ENCODE results near the gene WDR7.

DNA sequence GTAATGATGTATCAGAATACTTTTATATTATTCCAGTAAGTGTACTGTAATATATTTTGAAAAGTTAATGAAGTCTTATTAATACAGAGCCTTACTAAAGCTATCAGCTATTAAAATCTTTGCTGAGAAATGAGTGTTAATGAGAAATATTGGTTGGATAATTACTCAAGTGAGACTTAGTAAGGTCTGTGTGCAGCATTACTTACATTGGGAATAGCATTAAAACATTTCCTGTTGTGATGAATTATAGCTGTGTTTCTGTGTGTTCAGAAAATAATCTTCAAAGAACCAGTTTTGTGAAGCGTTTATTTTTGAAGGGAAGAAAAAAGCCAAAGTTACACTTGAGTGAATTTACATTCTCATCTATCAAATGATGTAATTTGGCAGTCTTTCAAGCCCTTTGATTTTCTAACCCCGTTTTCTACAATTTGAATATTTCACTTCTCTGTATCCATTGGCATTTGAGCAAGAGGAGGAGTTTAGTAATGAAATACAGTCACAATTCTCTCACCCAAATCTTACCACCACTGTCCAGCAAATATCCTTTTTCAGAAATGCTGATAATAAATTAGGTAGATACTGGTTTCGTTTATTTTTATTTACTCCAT, 372.2 kb downstream of the WDR7 start:
- TF ChIP-seq, protein P1, sequence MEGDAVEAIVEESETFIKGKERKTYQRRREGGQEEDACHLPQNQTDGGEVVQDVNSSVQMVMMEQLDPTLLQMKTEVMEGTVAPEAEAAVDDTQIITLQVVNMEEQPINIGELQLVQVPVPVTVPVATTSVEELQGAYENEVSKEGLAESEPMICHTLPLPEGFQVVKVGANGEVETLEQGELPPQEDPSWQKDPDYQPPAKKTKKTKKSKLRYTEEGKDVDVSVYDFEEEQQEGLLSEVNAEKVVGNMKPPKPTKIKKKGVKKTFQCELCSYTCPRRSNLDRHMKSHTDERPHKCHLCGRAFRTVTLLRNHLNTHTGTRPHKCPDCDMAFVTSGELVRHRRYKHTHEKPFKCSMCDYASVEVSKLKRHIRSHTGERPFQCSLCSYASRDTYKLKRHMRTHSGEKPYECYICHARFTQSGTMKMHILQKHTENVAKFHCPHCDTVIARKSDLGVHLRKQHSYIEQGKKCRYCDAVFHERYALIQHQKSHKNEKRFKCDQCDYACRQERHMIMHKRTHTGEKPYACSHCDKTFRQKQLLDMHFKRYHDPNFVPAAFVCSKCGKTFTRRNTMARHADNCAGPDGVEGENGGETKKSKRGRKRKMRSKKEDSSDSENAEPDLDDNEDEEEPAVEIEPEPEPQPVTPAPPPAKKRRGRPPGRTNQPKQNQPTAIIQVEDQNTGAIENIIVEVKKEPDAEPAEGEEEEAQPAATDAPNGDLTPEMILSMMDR (IDR thresholded peaks at IDR 0.05; ENCODE audit: low read length): no peak
- TF ChIP-seq EZH2 (IDR thresholded peaks at IDR 0.05; ENCODE audit: borderline replicate concordance, low read length): no peak

Data from OCI-LY1 (cell line).